Vagina (tissue), 2 donors: Measurements from ENCODE around the gene KNDC1. TPM values are rescaled to one million over a fixed set of nuclear protein-coding genes. Genes with fewer than 3 reads are reported as not detected.

Experiments
- DNase-seq, 2 donors: peaks; one replicate each; pipeline ENCODE4 v3.0.0-alpha.2; 2017; ENCODE audit errors: extremely low spot score in 2 of 2
- H3K27ac ChIP-seq: fragments of 200-600 bp; sonication (generic); one replicate; pipeline ENCODE4 v1.5.1; 2019
- H3K27me3 ChIP-seq: fragments of 200-600 bp; sonication (generic); one replicate; pipeline ENCODE4 v1.5.1; 2019
- H3K36me3 ChIP-seq, 2 donors: fragments of 200-600 bp; sonication (generic); one replicate each; pipeline ENCODE4 v1.5.1; 2017 to 2019
- H3K4me1 ChIP-seq: fragments of 200-600 bp; sonication (generic); one replicate; pipeline ENCODE4 v1.5.1; 2019
- H3K4me3 ChIP-seq, 2 donors: fragments of 200-600 bp; sonication (generic); 1 replicate in 1 of 2; 2 replicates in 1 of 2; pipeline ENCODE4 v1.5.1; 2016 to 2019
- H3K9me3 ChIP-seq: fragments of 200-600 bp; sonication (generic); one replicate; pipeline ENCODE4 v1.5.1; 2019
- POLR2A ChIP-seq, 2 donors: fragments of 450-650 bp; IDR thresholded peaks; one replicate each; pipeline ENCODE4 v1.6.1; 2017; ENCODE audit warnings: antibody characterized with exemption in 2 of 2, mild to moderate bottlenecking in 2 of 2, moderate library complexity in 2 of 2
- POLR2AphosphoS5 ChIP-seq, 2 donors: sonication (generic); formaldehyde crosslinking; IDR thresholded peaks; one replicate each; pipeline ENCODE4 v1.9.0; 2017; ENCODE audit warnings: antibody characterized with exemption in 2 of 2, mild to moderate bottlenecking in 2 of 2, low read depth in 1 of 2; ENCODE audit not compliant: insufficient read depth in 1 of 2
- intact Hi-C: fragments of 100-400 bp; cut with DNase I; formaldehyde crosslinking; loops from one replicate; pipeline ENCODE4 v1.15.1; 2023
- total RNA-seq: library from RNA; depleted of rRNA; stranded (reverse); fragments of >200 nt; gene quantifications from one replicate; pipeline ENCODE4 v1.2.3, GENCODE V29; 2016
- TF ChIP-seq, protein P1 (sequence below), 3 experiments: fragments of 450-650 bp in 2 of 3; fragments of 200-600 bp in 1 of 3; sonication (generic) in 1 of 3; IDR thresholded peaks; one replicate each; pipeline ENCODE4 v1.5.1; 2017 to 2019; ENCODE audit warnings: antibody characterized with exemption in 3 of 3, mild to moderate bottlenecking in 2 of 3, moderate library complexity in 2 of 3

KNDC1 gene
- total RNA-seq, 1 donor from 2014 or later: 3.4 TPM

DNA sequence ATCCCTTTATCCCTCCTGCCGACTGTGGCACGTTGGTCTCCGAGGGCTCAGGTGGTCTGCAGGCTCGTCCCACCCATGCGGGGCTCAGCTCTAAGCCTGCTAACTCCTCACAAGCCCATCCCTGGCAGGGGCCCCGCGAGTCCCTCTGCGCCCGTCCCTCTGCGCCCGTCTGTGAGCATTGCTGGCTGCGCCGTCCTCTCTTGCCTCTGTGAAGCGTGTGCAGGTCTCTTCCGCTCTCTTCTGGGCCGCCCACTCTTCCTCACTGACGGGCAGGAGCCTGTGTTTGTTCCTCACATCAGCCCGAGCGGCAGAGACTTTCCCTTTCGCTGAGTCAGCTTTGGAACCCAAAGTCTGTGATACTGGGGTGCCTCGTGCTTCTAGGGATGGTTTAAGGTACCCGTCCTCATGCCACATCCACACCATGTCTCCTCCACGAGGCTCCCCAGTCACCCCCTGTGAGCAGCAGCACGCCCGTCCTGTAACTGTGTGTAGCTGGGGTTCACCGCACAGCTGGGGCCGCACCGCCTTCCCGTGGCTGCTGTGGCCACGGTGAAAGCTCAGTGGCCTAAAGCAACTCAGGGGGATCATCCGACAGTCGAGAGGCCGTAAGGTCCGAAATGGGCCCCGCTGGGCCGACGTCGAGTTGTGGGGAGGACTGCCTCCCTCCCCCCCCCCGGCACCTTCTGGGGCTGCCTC, 36.8 kb upstream of the KNDC1 start:
- Histone ChIP-seq H3K4me3 (no peak overlapping the region), H3K27ac (no peak overlapping the region), H3K27me3 (no peaks in the 10 kb centered on the region), H3K9me3 (no peaks in the 10 kb centered on the region), H3K36me3 (no peaks in the 10 kb centered on the region), H3K4me1 (no peaks in the 10 kb centered on the region)
- TF ChIP-seq, protein P1, sequence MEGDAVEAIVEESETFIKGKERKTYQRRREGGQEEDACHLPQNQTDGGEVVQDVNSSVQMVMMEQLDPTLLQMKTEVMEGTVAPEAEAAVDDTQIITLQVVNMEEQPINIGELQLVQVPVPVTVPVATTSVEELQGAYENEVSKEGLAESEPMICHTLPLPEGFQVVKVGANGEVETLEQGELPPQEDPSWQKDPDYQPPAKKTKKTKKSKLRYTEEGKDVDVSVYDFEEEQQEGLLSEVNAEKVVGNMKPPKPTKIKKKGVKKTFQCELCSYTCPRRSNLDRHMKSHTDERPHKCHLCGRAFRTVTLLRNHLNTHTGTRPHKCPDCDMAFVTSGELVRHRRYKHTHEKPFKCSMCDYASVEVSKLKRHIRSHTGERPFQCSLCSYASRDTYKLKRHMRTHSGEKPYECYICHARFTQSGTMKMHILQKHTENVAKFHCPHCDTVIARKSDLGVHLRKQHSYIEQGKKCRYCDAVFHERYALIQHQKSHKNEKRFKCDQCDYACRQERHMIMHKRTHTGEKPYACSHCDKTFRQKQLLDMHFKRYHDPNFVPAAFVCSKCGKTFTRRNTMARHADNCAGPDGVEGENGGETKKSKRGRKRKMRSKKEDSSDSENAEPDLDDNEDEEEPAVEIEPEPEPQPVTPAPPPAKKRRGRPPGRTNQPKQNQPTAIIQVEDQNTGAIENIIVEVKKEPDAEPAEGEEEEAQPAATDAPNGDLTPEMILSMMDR (IDR thresholded peaks at IDR 0.05): no peak
- no peak for TF ChIP-seq POLR2A (IDR thresholded peaks at IDR 0.05)
- no peak for DNase-seq
- intact Hi-C loops: no loop called here

DNA sequence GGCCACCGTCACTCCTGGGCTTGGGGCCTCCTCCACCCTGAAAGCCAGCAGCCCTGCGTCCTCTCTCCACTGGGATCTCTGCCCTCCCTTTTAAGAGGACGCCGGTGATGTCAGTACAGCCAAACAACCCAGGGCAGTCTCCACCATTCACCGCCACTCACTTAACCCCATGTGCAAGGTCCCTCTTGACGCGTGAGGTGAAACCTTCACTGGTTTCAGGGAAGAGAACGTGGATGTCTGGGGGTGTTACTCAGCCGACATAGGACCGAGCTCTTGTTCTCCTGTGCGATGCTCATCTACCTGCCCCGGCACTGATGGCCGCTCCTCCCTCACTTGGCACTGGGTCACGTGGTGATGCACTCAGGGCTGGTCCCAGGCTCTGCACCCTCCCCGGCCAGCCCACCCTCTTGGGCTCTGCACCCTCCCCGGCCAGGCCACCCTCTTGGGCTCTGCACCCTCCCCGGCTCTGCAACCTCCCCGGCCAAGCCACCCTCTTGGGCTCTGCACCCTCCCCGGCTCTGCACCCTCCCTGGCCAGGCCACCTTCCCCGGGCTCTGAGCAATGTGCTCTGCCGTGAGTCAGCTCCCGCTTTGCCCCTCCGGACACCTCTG, 36.2 kb upstream of the KNDC1 start:
- intact Hi-C loops: no loop called here

GRCh38 chr10:133124357-133125211, 35.4 kb upstream of the KNDC1 start:
- intact Hi-C loops: no loop called here
- TF ChIP-seq, protein P1 (IDR thresholded peaks at IDR 0.05): peak in 1 of 3 experiments; percentile 26
- TF ChIP-seq POLR2AphosphoS5 (IDR thresholded peaks at IDR 0.05; ENCODE audit: insufficient read depth in 1 of 2, low read depth in 1 of 2) (no peak), POLR2A (IDR thresholded peaks at IDR 0.05) (no peak)
- H3K9me3 ChIP-seq: no peaks in the 10 kb centered on the region
- no peak overlapping the region for H3K4me3 ChIP-seq
- H3K4me1 ChIP-seq: no peaks in the 10 kb centered on the region
- no peak overlapping the region for H3K27ac ChIP-seq
- H3K36me3 ChIP-seq: no peaks in the 10 kb centered on the region
- DNase-seq: no peak
- H3K27me3 ChIP-seq: no peaks in the 10 kb centered on the region

More for the DNA sequence above, 36.2 kb upstream of the KNDC1 start:
- no peak for DNase-seq
- TF ChIP-seq, protein P1 (IDR thresholded peaks at IDR 0.05): no peak
- TF ChIP-seq POLR2A (IDR thresholded peaks at IDR 0.05) (no peak), POLR2AphosphoS5 (IDR thresholded peaks at IDR 0.05; ENCODE audit: insufficient read depth in 1 of 2, low read depth in 1 of 2) (no peak)
- Histone ChIP-seq H3K27me3 (no peaks in the 10 kb centered on the region), H3K9me3 (no peaks in the 10 kb centered on the region), H3K36me3 (no peaks in the 10 kb centered on the region), H3K27ac (no peak overlapping the region), H3K4me1 (no peaks in the 10 kb centered on the region), H3K4me3 (no peak overlapping the region)

- no peak overlapping the region for H3K4me3 ChIP-seq
- TF ChIP-seq POLR2AphosphoS5 (IDR thresholded peaks at IDR 0.05; ENCODE audit: insufficient read depth in 1 of 2, low read depth in 1 of 2) (no peak), POLR2A (IDR thresholded peaks at IDR 0.05) (no peak)
- TF ChIP-seq, protein P1 (IDR thresholded peaks at IDR 0.05): no peak
- no peaks in the 10 kb centered on the region for H3K36me3 ChIP-seq
- H3K4me1 ChIP-seq: no peaks in the 10 kb centered on the region
- intact Hi-C loops: no loop called here
- H3K27ac ChIP-seq: no peak overlapping the region
- DNase-seq: no peak
- no peaks in the 10 kb centered on the region for H3K9me3 ChIP-seq
- H3K27me3 ChIP-seq: no peaks in the 10 kb centered on the region
Measured at GRCh38 chr10:133125901-133126300, 34.1 kb upstream of the KNDC1 start.
